ENCODE data around the gene GNRHR. TPM values are rescaled to one million over a fixed set of nuclear protein-coding genes. Genes with fewer than 3 reads are reported as not detected.

The GNRHR gene, protein sequence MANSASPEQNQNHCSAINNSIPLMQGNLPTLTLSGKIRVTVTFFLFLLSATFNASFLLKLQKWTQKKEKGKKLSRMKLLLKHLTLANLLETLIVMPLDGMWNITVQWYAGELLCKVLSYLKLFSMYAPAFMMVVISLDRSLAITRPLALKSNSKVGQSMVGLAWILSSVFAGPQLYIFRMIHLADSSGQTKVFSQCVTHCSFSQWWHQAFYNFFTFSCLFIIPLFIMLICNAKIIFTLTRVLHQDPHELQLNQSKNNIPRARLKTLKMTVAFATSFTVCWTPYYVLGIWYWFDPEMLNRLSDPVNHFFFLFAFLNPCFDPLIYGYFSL
- not detected for total RNA-seq
- polyA plus RNA-seq: not detected

DNA sequence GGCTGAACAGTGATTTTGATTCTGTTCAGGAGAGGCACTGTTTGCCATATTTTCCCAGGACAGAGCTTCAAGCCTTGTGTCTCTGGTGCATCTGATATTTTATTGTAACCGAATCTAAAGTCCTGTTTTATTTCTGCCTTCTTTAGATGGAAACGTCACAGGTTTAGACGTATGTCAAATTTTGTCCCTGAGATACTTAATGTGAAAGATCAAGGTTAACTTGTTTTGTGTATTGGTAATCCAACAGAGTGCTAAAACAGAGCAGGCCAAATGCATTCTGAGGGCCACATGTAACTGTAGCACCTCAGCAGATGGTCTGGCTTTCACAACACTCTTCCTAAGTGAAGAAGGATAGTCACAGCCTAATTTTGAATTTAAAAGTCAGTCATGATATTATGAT, at the start of gene GNRHR:
TSS of gene GNRHR (minus strand) at position 101 of the 400 bp plus-strand sequence. CDS start at position 48, 53 bp downstream.
- DNase-seq: no peak
- Histone ChIP-seq H3K9me3 (no peaks in the 10 kb centered on the region), H3K27me3 (no peaks in the 10 kb centered on the region), H3K4me1 (no peaks in the 10 kb centered on the region), H3K27ac (no peak within 1 kb of the TSS), H3K4me3 (no peak within 1 kb of the TSS), H3K36me3 (no peaks in the 10 kb centered on the region)
- WGBS, 2 donors: 83 to 87% methylated on average over 3 of the region's 3 CpGs
- TF ChIP-seq, protein P1, sequence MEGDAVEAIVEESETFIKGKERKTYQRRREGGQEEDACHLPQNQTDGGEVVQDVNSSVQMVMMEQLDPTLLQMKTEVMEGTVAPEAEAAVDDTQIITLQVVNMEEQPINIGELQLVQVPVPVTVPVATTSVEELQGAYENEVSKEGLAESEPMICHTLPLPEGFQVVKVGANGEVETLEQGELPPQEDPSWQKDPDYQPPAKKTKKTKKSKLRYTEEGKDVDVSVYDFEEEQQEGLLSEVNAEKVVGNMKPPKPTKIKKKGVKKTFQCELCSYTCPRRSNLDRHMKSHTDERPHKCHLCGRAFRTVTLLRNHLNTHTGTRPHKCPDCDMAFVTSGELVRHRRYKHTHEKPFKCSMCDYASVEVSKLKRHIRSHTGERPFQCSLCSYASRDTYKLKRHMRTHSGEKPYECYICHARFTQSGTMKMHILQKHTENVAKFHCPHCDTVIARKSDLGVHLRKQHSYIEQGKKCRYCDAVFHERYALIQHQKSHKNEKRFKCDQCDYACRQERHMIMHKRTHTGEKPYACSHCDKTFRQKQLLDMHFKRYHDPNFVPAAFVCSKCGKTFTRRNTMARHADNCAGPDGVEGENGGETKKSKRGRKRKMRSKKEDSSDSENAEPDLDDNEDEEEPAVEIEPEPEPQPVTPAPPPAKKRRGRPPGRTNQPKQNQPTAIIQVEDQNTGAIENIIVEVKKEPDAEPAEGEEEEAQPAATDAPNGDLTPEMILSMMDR (IDR thresholded peaks at IDR 0.05): no peak
- intact Hi-C loops (cut with DNase I): no loop called here
- no peak for ATAC-seq
- FAIRE-seq: no peak

DNA sequence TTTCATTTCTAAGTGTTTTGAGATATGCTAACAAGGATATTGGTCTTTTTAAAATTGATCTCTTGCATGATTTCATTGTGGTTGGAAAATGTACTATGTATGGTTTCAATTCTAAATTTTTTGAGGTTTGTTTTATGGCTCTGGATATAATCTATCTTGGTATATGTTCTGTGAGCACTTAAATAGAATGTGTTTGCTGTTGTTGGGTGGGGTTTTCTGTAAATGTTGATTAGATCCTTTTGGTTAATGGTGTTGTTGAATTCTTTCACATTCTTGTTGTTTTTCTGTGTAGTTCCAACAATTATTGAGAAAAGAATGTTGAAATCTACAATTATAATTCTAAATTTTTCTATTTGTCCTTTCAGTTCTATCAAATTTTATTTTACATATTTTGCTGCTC, 42.6 kb upstream of the GNRHR start:
- intact Hi-C loops (cut with DNase I): no loop called here
- no peaks in the 10 kb centered on the region for H3K4me1 ChIP-seq
- H3K27ac ChIP-seq: no peak overlapping the region
- no peaks in the 10 kb centered on the region for H3K27me3 ChIP-seq
- ATAC-seq (no peak), FAIRE-seq (no peak), DNase-seq (no peak)
- H3K9me3 ChIP-seq: no peaks in the 10 kb centered on the region
- TF ChIP-seq, protein P1 (IDR thresholded peaks at IDR 0.05): no peak
- no peak overlapping the region for H3K4me3 ChIP-seq
- H3K36me3 ChIP-seq: no peaks in the 10 kb centered on the region

DNA sequence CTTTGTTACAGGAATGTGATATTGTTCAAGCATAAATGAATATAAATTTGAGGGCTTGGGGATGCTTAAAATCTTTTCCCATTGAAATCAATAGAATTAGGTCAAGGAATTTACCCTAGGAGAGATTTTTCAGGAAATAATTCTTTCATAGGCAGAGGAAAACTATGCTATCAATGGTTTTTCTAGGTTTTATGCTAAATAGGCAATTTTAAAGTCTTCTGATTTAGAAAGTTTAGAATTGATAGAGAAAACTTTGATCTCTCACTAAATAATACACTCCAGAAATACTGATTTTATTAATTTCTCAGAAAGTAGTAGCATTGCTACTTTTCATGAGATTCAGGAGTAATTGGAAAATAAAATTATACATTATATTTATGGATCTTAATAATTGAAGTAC, 36.5 kb upstream of the GNRHR start:
- H3K36me3 ChIP-seq: no peaks in the 10 kb centered on the region
- TF ChIP-seq, protein P1 (IDR thresholded peaks at IDR 0.05): no peak
- H3K4me3 ChIP-seq: no peak overlapping the region
- no peak for DNase-seq
- intact Hi-C loops (cut with DNase I): no loop called here
- no peak overlapping the region for H3K27ac ChIP-seq
- ATAC-seq: no peak
- H3K9me3 ChIP-seq: no peaks in the 10 kb centered on the region
- H3K27me3 ChIP-seq: no peaks in the 10 kb centered on the region
- no peaks in the 10 kb centered on the region for H3K4me1 ChIP-seq
- FAIRE-seq: no peak

DNA sequence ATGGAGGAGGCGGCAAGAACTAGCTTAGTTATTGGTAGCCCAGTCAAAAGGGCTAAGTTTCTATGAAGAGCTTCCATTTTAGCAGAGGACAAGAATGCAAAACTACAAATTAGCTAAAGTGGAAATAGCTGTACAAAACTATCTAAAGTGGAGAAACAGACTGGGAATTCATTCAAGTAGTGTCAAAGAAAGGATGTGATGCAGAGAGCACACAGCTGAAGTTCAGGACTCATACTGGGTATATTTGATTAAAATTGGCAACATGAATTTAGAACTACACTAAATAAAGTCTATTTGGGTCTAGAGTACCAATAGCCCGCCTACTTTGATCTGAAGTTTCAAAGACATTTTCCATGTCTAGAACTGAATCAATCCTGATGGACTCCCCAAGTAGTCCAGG, 33.1 kb upstream of the GNRHR start:
- no peak for FAIRE-seq
- TF ChIP-seq, protein P1 (IDR thresholded peaks at IDR 0.05): no peak
- Histone ChIP-seq H3K9me3 (no peaks in the 10 kb centered on the region), H3K4me1 (no peaks in the 10 kb centered on the region), H3K4me3 (no peak overlapping the region), H3K27ac (no peak overlapping the region), H3K36me3 (no peaks in the 10 kb centered on the region), H3K27me3 (no peaks in the 10 kb centered on the region)
- WGBS, 2 donors: 90 to 97% methylated on average over 2 of the region's 2 CpGs
- no peak for ATAC-seq
- intact Hi-C loops (cut with DNase I): no loop called here
- DNase-seq: no peak

DNA sequence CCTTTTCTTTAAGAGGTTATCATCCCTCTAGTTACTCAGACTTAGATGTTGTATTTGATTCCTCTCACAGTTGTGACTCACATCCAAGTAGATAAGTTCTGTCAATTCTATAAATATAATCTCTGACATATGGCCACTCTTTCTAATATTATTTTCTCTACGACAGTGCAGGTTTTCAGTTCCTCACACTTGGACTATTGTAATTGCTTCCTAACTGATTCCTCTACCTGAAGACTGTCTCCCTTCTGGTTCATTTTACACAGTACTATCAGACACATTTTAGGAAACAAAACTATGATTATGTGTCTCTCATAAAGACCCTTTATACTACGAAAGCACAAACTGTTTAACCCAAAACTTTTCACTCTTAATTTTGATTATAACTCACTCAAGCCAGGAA, 31.3 kb upstream of the GNRHR start:
- no peaks in the 10 kb centered on the region for H3K36me3 ChIP-seq
- intact Hi-C loops (cut with DNase I): no loop called here
- no peaks in the 10 kb centered on the region for H3K4me1 ChIP-seq
- ATAC-seq: no peak
- WGBS, 2 donors: 59 to 78% methylated on average over 2 of the region's 2 CpGs
- no peak for DNase-seq
- no peak for FAIRE-seq
- H3K27me3 ChIP-seq: no peaks in the 10 kb centered on the region
- H3K9me3 ChIP-seq: no peaks in the 10 kb centered on the region
- H3K4me3 ChIP-seq: no peak overlapping the region
- H3K27ac ChIP-seq: no peak overlapping the region
- TF ChIP-seq, protein P1 (IDR thresholded peaks at IDR 0.05): no peak
